Suppressor macrophage (primary cell): ENCODE results near the gene SF3B1.
"Not testable (repeated sequence)": the region's sequence is repeated elsewhere in the genome, so short reads cannot be mapped to it uniquely, and the experiment has no call there.

ENCODE experiments used
- DNase-seq, 4 experiments: peaks; one replicate each; pipeline ENCODE4 v3.0.0-alpha.2; 2020 to 2022
- total RNA-seq, 17 experiments: gene quantifications; one replicate each; lab custom pipeline; 2026; ENCODE audit warnings: mixed read lengths in 6 of 17, inconsistent platforms in 3 of 17; lab: John Stamatoyannopoulos, UW

The SF3B1 gene
- total RNA-seq, result 209 to 617 (median 401) reads per million in 17 experiments

- peak; percentile 99 for DNase-seq
Measured at GRCh38 chr2:197434541-197435513, at the start of gene SF3B1. Gene SF3B1 (minus strand): TSS chr2:197435028. CDS start chr2:197434999, 29 bp downstream.

GRCh38 chr2:197484248-197484647 is 49.4 kb upstream of the SF3B1 start:
- DNase-seq, result not testable (repeated sequence)

- no peak for DNase-seq
Measured at GRCh38 chr2:197480165-197481036, 45.6 kb upstream of the SF3B1 start.

GRCh38 chr2:197477797-197478196 is 43.0 kb upstream of the SF3B1 start:
- DNase-seq, result no peak

- DNase-seq, result no peak
Measured at GRCh38 chr2:197472166-197472565, 37.3 kb upstream of the SF3B1 start.

GRCh38 chr2:197464175-197464574 is 29.3 kb upstream of the SF3B1 start:
- no peak for DNase-seq

GRCh38 chr2:197461057-197461456 is 26.2 kb upstream of the SF3B1 start:
- DNase-seq, result no peak

- DNase-seq, result no peak
Measured at GRCh38 chr2:197460649-197461048, 25.8 kb upstream of the SF3B1 start.

- no peak for DNase-seq
Measured at GRCh38 chr2:197455428-197455827, 20.6 kb upstream of the SF3B1 start.

- DNase-seq, result no peak
Measured at GRCh38 chr2:197454923-197455322, 20.1 kb upstream of the SF3B1 start.

GRCh38 chr2:197453914-197454398 is 19.1 kb upstream of the SF3B1 start:
- DNase-seq, result peak in 1 of 4 experiments; percentile 12

- peak; percentile 99 to 100 (median 99) for DNase-seq
Measured at GRCh38 chr2:197453123-197453913, 18.5 kb upstream of the SF3B1 start, which contains the start of gene COQ10B. Gene COQ10B (plus strand): TSS chr2:197453552. CDS start chr2:197453561, 9 bp downstream.

GRCh38 chr2:197452754-197453122 is 17.9 kb upstream of the SF3B1 start:
- no peak for DNase-seq

- DNase-seq, result not testable (repeated sequence)
Measured at GRCh38 chr2:197450935-197451358, 16.1 kb upstream of the SF3B1 start.

- no peak for DNase-seq
Measured at GRCh38 chr2:197450465-197450864, 15.6 kb upstream of the SF3B1 start.

- DNase-seq, result no peak
Measured at GRCh38 chr2:197446844-197447243, 12.0 kb upstream of the SF3B1 start.

- DNase-seq, result no peak
Measured at GRCh38 chr2:197445746-197446145, 10.9 kb upstream of the SF3B1 start.

- peak; percentile 62 to 92 (median 84) for DNase-seq
Measured at GRCh38 chr2:197442857-197443256, 8.0 kb upstream of the SF3B1 start.

GRCh38 chr2:197437380-197437779 is 2.6 kb upstream of the SF3B1 start:
- DNase-seq, result no peak

- no peak for DNase-seq
Measured at GRCh38 chr2:197435598-197436420, 981 bp upstream of the SF3B1 start.
